GM12875 (cell line): ENCODE data around the gene FOXRED1.

ENCODE experiments used
- H3K4me3 ChIP-seq: one replicate; pipeline ENCODE4 v1.5.1; 2011; ENCODE audit warnings: low read depth, low read length, control low read depth
- TF ChIP-seq, protein P1 (sequence below): IDR thresholded peaks from 2 replicates; pipeline ENCODE4 v1.5.1; 2011; ENCODE audit warnings: low read depth, mild to moderate bottlenecking, control low read depth, inconsistent platforms, low read length, moderate library complexity, borderline replicate concordance; ENCODE audit not compliant: insufficient read depth

Gene FOXRED1

DNA sequence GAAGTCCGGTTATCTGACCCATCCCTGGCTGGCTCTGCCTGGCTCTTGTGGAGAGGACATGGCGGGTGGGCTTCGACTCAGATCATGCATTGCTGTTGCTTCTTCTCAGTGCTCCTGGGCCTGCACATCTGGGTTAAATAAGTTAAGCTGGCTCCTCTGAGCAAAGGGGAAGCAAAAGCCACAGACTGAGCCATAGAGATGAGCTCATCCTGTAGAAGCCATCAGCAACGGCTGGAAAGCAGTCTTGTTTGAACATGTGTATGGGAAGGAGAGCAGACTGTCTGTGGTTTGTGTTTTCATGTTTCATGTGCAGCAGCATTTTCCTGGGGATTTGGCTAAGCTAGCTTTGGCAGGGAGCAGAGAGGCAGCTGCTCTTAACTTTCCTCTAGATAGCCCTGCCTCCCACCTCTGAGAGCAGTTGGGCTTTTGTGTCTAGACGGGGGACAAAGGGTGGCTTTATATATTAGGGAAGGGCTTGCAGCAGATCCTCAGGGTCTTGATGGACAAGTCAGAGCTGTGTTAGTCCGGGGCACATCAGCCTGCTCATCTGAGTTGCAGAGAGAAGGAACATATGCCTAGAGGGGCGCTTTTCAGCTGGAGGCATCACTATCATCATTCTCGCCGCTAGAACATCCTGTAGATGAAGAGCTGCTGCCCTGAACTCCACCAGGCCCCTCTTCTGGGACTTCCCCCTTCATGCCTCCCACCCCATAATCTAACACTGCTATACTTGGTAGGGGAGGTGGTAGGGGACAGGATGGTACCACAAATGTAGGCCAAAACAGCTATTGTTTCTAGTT lies 49.8 kb downstream of the FOXRED1 start:
- TF ChIP-seq, protein P1, sequence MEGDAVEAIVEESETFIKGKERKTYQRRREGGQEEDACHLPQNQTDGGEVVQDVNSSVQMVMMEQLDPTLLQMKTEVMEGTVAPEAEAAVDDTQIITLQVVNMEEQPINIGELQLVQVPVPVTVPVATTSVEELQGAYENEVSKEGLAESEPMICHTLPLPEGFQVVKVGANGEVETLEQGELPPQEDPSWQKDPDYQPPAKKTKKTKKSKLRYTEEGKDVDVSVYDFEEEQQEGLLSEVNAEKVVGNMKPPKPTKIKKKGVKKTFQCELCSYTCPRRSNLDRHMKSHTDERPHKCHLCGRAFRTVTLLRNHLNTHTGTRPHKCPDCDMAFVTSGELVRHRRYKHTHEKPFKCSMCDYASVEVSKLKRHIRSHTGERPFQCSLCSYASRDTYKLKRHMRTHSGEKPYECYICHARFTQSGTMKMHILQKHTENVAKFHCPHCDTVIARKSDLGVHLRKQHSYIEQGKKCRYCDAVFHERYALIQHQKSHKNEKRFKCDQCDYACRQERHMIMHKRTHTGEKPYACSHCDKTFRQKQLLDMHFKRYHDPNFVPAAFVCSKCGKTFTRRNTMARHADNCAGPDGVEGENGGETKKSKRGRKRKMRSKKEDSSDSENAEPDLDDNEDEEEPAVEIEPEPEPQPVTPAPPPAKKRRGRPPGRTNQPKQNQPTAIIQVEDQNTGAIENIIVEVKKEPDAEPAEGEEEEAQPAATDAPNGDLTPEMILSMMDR: no peak
- H3K4me3 ChIP-seq: no peak overlapping the region

DNA sequence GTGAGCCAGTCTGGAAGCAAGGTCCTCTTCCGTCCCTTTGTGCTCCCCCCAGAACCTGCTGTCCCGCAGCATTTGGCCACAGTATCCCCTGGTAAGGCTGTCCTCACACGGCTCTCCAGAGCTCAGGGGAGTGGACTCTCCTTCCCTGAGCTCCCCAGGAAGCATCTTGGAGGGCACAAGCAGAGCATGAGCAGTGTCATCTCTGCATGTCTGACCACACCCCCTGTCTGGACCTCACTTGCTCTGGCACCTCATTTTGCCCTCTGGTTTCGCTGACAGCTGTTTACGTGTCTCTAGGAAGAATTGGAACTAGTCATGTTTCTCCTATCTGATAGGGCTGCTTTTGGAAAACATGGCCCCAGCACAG lies 50.4 kb downstream of the FOXRED1 start:
- no peak overlapping the region for H3K4me3 ChIP-seq

DNA sequence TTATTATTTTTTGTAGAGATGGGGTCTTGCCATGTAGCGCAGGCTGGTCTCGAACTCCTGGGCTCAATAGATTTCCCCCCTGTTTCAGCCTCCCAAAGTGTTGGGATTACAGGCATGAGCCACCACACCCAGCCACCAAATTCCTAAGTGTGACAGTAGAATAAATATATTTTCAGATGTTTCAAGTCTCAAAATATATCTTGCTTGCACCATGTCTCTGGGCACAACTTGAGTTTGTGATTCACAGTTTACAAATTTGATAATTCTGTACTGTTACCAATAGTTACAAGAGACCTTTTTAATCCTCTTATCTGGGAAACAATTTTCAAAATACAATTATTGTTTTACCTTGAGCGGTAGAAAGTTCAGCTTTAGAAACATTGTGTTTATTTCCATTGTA lies 54.0 kb downstream of the FOXRED1 start:
- no peak overlapping the region for H3K4me3 ChIP-seq
- TF ChIP-seq, protein P1: no peak

More for the DNA sequence above, 50.4 kb downstream of the FOXRED1 start:
- TF ChIP-seq, protein P1: no peak

DNA sequence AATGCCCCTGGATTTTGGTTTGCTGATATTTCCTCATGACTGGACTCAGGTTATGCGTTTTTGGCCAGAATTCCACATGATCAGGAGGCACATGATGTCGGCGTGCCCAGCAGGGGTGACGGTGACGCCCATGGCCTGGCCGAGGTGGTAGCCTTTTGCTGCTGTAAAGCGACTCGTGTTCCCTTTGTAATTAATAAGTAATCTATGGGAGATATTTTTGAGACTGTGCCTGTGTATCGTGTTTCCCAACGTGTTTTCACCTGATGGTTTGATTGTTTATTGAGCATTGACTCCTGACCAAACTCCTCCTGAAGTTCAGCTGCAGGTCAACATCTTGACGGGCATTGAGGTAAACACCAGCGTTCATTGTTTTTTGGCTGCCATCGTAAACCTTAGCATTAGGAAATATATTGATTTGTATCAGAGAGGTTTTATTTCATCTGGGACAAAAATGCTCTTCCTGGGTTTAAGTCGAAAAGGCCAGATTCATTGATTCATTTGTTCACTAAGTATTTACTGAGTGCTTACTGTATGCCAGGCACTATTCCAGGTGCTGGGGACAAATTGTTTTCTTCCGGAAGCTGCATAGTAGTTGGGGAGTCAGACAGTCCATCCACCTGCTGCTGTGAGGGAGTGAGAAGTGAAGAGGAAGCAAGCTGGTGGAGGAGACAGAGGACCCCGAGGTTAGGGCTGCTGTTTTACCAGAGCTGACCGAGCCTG lies 58.5 kb downstream of the FOXRED1 start:
- TF ChIP-seq, protein P1: no peak
- H3K4me3 ChIP-seq: no peak overlapping the region
